Skeletal muscle tissue (tissue), 4 donors: ENCODE measurements around the gene SEPTIN5. TPM values are rescaled to one million over a fixed set of nuclear protein-coding genes. Genes with fewer than 3 reads are reported as not detected.
A peak's percentile ranks its signal among the peaks of the same experiment; 100 is the strongest.

Source experiments
- H3K27ac ChIP-seq: one replicate; pipeline ENCODE4 v1.7.0; 2013; ENCODE audit warnings: mild to moderate bottlenecking, low read depth, low read length, inconsistent platforms
- H3K27me3 ChIP-seq, 3 donors: one replicate each; pipeline ENCODE4 v1.7.0; 2013; ENCODE audit warnings: low read length in 3 of 3; ENCODE audit not compliant: control insufficient read depth in 3 of 3, insufficient read depth in 3 of 3
- H3K36me3 ChIP-seq, 3 donors: one replicate each; pipeline ENCODE4 v1.7.0; 2013; ENCODE audit warnings: low read length in 3 of 3; ENCODE audit not compliant: control insufficient read depth in 3 of 3, insufficient read depth in 3 of 3
- H3K4me1 ChIP-seq, 3 donors: one replicate each; pipeline ENCODE4 v1.7.0; 2013; ENCODE audit warnings: low read length in 3 of 3, mild to moderate bottlenecking in 3 of 3; ENCODE audit not compliant: control insufficient read depth in 3 of 3, insufficient read depth in 3 of 3
- H3K4me3 ChIP-seq, 3 donors: one replicate each; pipeline ENCODE4 v1.7.0; 2013; ENCODE audit warnings: low read length in 3 of 3
- H3K9ac ChIP-seq, 3 donors: one replicate each; pipeline ENCODE4 v1.7.0; 2013; ENCODE audit warnings: low read length in 3 of 3, mild to moderate bottlenecking in 3 of 3, moderate library complexity in 2 of 3, low read depth in 1 of 3
- H3K9me3 ChIP-seq, 3 donors: one replicate each; pipeline ENCODE4 v1.7.0; 2013; ENCODE audit warnings: low read length in 3 of 3; ENCODE audit not compliant: control insufficient read depth in 3 of 3
- total RNA-seq: library from RNA; depleted of rRNA; stranded (reverse); fragments of >200 nt; gene quantifications from one replicate; pipeline ENCODE4 v1.2.3, GENCODE V29; 2014
- donor health status: Osteomylitis.

The SEPTIN5 gene
- total RNA-seq: 28.7 TPM

DNA sequence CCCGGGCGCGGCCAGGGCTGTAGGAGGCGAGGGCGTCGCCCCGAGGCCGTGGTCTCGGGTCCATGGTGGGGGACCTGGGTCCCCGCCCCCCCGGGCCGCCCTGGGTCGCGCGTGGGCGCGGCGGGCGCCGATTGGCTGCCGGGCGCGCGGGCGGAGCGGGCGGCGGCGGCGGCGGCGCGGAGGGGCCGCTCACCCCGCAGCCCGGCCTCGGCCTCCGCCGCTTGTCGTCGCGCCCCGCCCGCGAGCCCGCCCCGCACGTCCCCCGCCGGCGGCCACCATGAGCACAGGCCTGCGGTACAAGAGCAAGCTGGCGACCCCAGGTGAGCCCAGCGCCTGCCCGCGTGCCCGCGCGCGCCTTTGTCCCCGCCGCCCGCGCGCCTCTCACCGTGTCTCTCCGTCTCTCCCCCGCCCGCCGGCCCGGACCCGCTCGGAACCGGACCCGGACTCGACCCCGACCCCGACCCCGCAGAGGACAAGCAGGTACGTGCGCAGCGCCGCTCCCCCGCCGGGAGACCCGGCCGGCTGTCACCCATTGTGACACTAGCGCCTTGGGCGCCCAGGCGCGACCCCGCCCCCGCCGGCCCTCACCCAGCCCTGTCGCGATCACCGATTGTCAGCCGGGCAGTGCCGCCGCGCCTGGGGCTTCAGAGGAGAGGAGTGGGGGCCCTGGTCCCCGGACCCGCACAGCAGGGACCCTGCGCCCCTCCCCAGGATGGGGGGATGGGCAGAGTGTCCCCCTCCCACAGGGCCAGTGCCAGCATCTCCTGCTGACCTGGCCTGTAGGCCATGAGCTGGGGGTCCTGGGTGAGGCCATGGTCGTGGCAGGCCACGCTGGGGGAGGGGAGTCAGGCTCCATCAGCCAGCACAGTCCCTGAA is at the start of gene SEPTIN5:
Gene SEPTIN5 (plus strand): TSS at position 192 of the 876 bp plus-strand sequence. CDS start 86 bp downstream, at position 278.
- Histone ChIP-seq H3K4me1 (peaks cover 15 to 36% (median 32%) of the 10 kb centered on the region in 3 donors), H3K4me3 (peak within 1 kb of the TSS; percentile 31 to 65 (median 61)), H3K9ac (peak within 1 kb of the TSS; percentile 22 to 71 (median 50)), H3K36me3 (no peaks in the 10 kb centered on the region), H3K27ac (no peak within 1 kb of the TSS), H3K27me3 (peaks cover 4 to 9% (median 5%) of the 10 kb centered on the region in 3 donors), H3K9me3 (no peaks in the 10 kb centered on the region)

- Histone ChIP-seq H3K9me3 (no peaks in the 10 kb centered on the region), H3K9ac (no peak overlapping the region), H3K4me3 (no peak overlapping the region), H3K27ac (no peak overlapping the region), H3K27me3 (peaks cover 2 to 9% (median 6%) of the 10 kb centered on the region in 3 donors), H3K4me1 (peaks cover 10 to 18% (median 14%) of the 10 kb centered on the region in 3 donors), H3K36me3 (no peaks in the 10 kb centered on the region)
These were observed 49.1 kb upstream of the SEPTIN5 start for GRCh38 chr22:19664951-19665783.

GRCh38 chr22:19665784-19666672 is 48.3 kb upstream of the SEPTIN5 start:
- H3K9me3 ChIP-seq: no peaks in the 10 kb centered on the region
- no peaks in the 10 kb centered on the region for H3K36me3 ChIP-seq
- no peak overlapping the region for H3K9ac ChIP-seq
- H3K4me3 ChIP-seq: no peak overlapping the region
- peaks cover 10 to 18% (median 14%) of the 10 kb centered on the region in 3 donors for H3K4me1 ChIP-seq
- peaks cover 2 to 9% (median 6%) of the 10 kb centered on the region in 3 donors for H3K27me3 ChIP-seq
- no peak overlapping the region for H3K27ac ChIP-seq

- no peaks in the 10 kb centered on the region for H3K36me3 ChIP-seq
- H3K27ac ChIP-seq: no peak overlapping the region
- H3K9me3 ChIP-seq: no peaks in the 10 kb centered on the region
- H3K27me3 ChIP-seq: peaks cover 2 to 9% (median 6%) of the 10 kb centered on the region in 3 donors
- H3K4me3 ChIP-seq: no peak overlapping the region
- H3K4me1 ChIP-seq: peaks cover 10 to 18% (median 14%) of the 10 kb centered on the region in 3 donors
- no peak overlapping the region for H3K9ac ChIP-seq
These were observed 47.4 kb upstream of the SEPTIN5 start for GRCh38 chr22:19666673-19667593.

DNA sequence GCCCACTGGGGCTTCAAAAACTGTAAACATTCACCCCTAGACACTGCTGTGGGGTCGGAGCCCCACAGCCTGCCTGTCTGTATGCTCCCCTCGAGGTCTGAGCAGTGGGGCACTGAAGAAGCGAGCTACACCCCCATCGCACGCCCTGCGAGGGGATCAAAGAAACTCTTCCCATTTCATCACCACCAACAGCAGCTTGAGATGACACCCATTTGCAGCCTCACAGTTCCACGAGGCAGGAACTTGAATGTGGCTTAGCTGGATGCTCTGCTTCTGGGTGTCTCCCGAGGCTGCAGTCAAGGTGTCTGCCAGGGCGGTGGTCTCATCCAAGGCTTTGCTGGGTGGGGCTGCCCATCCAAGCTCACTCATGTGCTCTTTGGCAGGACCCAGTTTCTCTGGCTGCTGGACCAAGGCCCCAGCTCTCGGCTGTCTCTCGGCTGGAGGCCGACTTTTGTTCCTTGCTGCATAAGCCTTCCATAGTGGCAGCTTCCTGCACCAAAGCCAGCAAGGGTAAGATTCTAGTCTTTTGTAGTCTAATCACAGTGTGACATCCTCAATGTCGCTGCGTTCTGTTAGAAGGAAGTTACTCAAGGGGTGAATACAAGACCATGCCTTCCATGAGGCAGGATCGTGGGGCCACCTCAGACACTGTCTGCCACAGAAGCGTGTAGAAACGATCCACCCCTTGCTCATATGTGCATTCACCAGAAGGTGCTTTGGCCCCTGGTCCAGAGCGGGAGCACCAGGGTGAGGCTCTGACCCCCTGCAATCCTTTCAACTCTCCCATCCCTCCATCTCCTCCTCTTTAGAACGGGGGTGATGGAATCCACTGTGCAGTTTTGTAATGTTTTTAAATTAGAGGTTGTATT is 46.2 kb upstream of the SEPTIN5 start:
- Histone ChIP-seq H3K9ac (no peak overlapping the region), H3K4me1 (peaks cover 10 to 18% (median 14%) of the 10 kb centered on the region in 3 donors), H3K27ac (no peak overlapping the region), H3K9me3 (no peaks in the 10 kb centered on the region), H3K27me3 (peaks cover 2 to 9% (median 6%) of the 10 kb centered on the region in 3 donors), H3K4me3 (no peak overlapping the region), H3K36me3 (no peaks in the 10 kb centered on the region)

- no peak overlapping the region for H3K4me3 ChIP-seq
- H3K4me1 ChIP-seq: peaks cover 9 to 12% (median 9%) of the 10 kb centered on the region in 3 donors
- H3K27me3 ChIP-seq: peaks cover 2 to 9% (median 6%) of the 10 kb centered on the region in 3 donors
- no peaks in the 10 kb centered on the region for H3K36me3 ChIP-seq
- H3K27ac ChIP-seq: no peak overlapping the region
- H3K9ac ChIP-seq: no peak overlapping the region
- H3K9me3 ChIP-seq: no peaks in the 10 kb centered on the region
These were observed 45.6 kb upstream of the SEPTIN5 start for GRCh38 chr22:19668748-19669147.

DNA sequence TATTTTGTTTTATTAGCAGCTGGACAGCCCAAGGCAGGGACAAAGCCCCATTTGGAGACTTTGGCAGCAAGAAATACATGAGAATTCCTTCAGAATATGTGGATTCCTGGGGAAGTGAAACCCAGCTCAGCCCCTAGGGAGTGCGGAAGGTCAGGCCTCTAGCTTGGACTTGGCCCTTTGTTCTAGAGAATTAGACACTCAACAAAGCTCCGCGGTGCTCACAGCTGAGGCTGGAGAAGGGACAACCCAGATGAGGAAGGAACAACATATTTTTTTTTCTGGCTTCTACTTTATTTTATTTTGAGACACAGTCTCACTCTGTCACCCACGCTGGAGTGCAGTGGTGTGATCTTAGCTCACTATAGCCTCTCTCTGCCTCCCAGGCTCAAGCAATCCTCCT is 44.7 kb upstream of the SEPTIN5 start:
- Histone ChIP-seq H3K9ac (no peak overlapping the region), H3K9me3 (no peaks in the 10 kb centered on the region), H3K4me1 (peaks cover 2 to 8% (median 6%) of the 10 kb centered on the region in 3 donors), H3K36me3 (no peaks in the 10 kb centered on the region), H3K27ac (no peak overlapping the region), H3K4me3 (no peak overlapping the region), H3K27me3 (peaks cover 2 to 9% (median 9%) of the 10 kb centered on the region in 3 donors)

GRCh38 chr22:19671316-19671715 is 43.0 kb upstream of the SEPTIN5 start:
- H3K27me3 ChIP-seq: peaks cover 2 to 9% (median 5%) of the 10 kb centered on the region in 3 donors
- H3K27ac ChIP-seq: no peak overlapping the region

More at GRCh38 chr22:19671316-19671715, 43.0 kb upstream of the SEPTIN5 start:
- no peak overlapping the region for H3K9ac ChIP-seq
- no peaks in the 10 kb centered on the region for H3K36me3 ChIP-seq
- no peak overlapping the region for H3K4me3 ChIP-seq
- peaks cover 2 to 8% (median 5%) of the 10 kb centered on the region in 3 donors for H3K4me1 ChIP-seq
- H3K9me3 ChIP-seq: no peaks in the 10 kb centered on the region
